Nephron progenitor cell (in vitro differentiated cells): ENCODE results near the gene LCE2D.
"Not testable (repeated sequence)": the region's sequence is repeated elsewhere in the genome, so short reads cannot be mapped to it uniquely, and the experiment has no call there.

Source experiments
- DNase-seq: peaks from one replicate; pipeline ENCODE4 v3.0.0; 2021
- H3K27ac Mint-ChIP-seq: 2 replicates; pipeline ENCODE4 v1.8.0; 2021; ENCODE audit warnings: mild to moderate bottlenecking, moderate library complexity, mixed read lengths
- H3K27me3 Mint-ChIP-seq: 2 replicates; pipeline ENCODE4 v1.8.0; 2021; ENCODE audit warnings: mild to moderate bottlenecking, low read depth, mixed read lengths; ENCODE audit not compliant: poor library complexity
- H3K36me3 Mint-ChIP-seq: 2 replicates; pipeline ENCODE4 v1.8.0; 2021; ENCODE audit warnings: low read depth, mixed read lengths
- H3K4me1 Mint-ChIP-seq: 2 replicates; pipeline ENCODE4 v1.8.0; 2021; ENCODE audit warnings: mixed read lengths
- H3K4me3 Mint-ChIP-seq: 2 replicates; pipeline ENCODE4 v1.8.0; 2021; ENCODE audit warnings: mild to moderate bottlenecking, moderate library complexity, mixed read lengths
- H3K9me3 Mint-ChIP-seq: 2 replicates; pipeline ENCODE4 v1.8.0; 2021; ENCODE audit warnings: mild to moderate bottlenecking, moderate library complexity, mixed read lengths
- CTCF ChIP-seq: fragments of 200-600 bp; sonication (generic); IDR thresholded peaks from 2 replicates; pipeline ENCODE4 v1.5.0; 2021; ENCODE audit warnings: antibody characterized with exemption

The LCE2D gene

GRCh38 chr1:152679459-152679858 lies 16.3 kb downstream of the LCE2D start:
- Mint-ChIP-seq H3K9me3 (peaks cover 82% of the 10 kb centered on the region), H3K4me3 (no peak overlapping the region), H3K36me3 (no peaks in the 10 kb centered on the region), H3K27me3 (peaks cover 3% of the 10 kb centered on the region), H3K4me1 (no peaks in the 10 kb centered on the region), H3K27ac (no peak overlapping the region)
- no peak for DNase-seq
- TF ChIP-seq CTCF = no peak

- no peak for DNase-seq
- no peak overlapping the region for H3K4me3 Mint-ChIP-seq
- H3K4me1 Mint-ChIP-seq = no peaks in the 10 kb centered on the region
- no peak for TF ChIP-seq CTCF
- H3K27ac Mint-ChIP-seq = no peak overlapping the region
- H3K36me3 Mint-ChIP-seq = no peaks in the 10 kb centered on the region
- H3K9me3 Mint-ChIP-seq = peaks cover 86% of the 10 kb centered on the region
- H3K27me3 Mint-ChIP-seq = no peaks in the 10 kb centered on the region
These were observed 18.4 kb downstream of the LCE2D start for GRCh38 chr1:152681616-152682015.

- peaks cover 3% of the 10 kb centered on the region for H3K27me3 Mint-ChIP-seq
- H3K4me1 Mint-ChIP-seq = no peaks in the 10 kb centered on the region
- no peak overlapping the region for H3K4me3 Mint-ChIP-seq
- no peak overlapping the region for H3K27ac Mint-ChIP-seq
- peaks cover 89% of the 10 kb centered on the region for H3K9me3 Mint-ChIP-seq
- no peak for TF ChIP-seq CTCF
- no peak for DNase-seq
- H3K36me3 Mint-ChIP-seq = no peaks in the 10 kb centered on the region
These were observed 20.7 kb downstream of the LCE2D start for GRCh38 chr1:152683846-152684245.

- H3K27me3 Mint-ChIP-seq, H3K4me1 Mint-ChIP-seq, DNase-seq, H3K27ac Mint-ChIP-seq, H3K4me3 Mint-ChIP-seq, H3K36me3 Mint-ChIP-seq: not testable (repeated sequence)
- peaks cover 94% of the 10 kb centered on the region for H3K9me3 Mint-ChIP-seq
These were observed 22.6 kb downstream of the LCE2D start, which contains the start of gene LCE2B for GRCh38 chr1:152685823-152686222. LCE2B (plus strand) TSS chr1:152686123; CDS start chr1:152686844, 721 bp downstream.

GRCh38 chr1:152697701-152698600 lies 34.8 kb downstream of the LCE2D start, which contains the start of gene LCE2A:
LCE2A (plus strand) TSS chr1:152698345; CDS start chr1:152698902, 557 bp downstream.
- no peak for DNase-seq
- H3K36me3 Mint-ChIP-seq = no peaks in the 10 kb centered on the region
- H3K27ac Mint-ChIP-seq = no peak within 1 kb of the TSS
- TF ChIP-seq CTCF = no peak
- H3K9me3 Mint-ChIP-seq = peaks cover 75% of the 10 kb centered on the region
- no peaks in the 10 kb centered on the region for H3K4me1 Mint-ChIP-seq
- H3K27me3 Mint-ChIP-seq = peaks cover 3% of the 10 kb centered on the region
- H3K4me3 Mint-ChIP-seq = no peak within 1 kb of the TSS

- peaks cover 75% of the 10 kb centered on the region for H3K9me3 Mint-ChIP-seq
- H3K36me3 Mint-ChIP-seq = no peaks in the 10 kb centered on the region
- DNase-seq = no peak
- TF ChIP-seq CTCF = no peak
- no peaks in the 10 kb centered on the region for H3K4me1 Mint-ChIP-seq
- no peak overlapping the region for H3K4me3 Mint-ChIP-seq
- no peak overlapping the region for H3K27ac Mint-ChIP-seq
- H3K27me3 Mint-ChIP-seq = peaks cover 3% of the 10 kb centered on the region
These were observed 36.6 kb downstream of the LCE2D start for GRCh38 chr1:152699746-152700145.
